ENCODE results near the gene AK9.

DNA sequence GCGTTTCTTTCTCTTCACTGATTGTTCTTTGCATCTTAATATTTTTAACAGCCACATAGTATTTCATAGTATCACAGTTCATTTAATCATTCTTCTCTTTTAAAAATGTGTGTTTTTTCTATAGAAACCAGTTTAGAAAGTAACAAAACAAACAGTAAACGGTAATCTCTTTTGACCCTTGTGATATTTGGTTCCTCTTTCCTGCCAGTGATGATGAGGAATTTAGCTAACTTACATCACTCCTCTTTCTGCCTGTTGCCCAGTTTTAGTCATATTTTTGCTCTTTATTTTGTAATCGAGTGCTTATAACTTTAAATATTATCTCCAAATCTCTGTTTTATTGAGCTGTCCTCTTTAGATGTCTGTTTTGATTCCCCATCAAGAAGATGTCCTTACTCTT is 169.9 kb downstream of the AK9 start:
- TF ChIP-seq, protein P1, sequence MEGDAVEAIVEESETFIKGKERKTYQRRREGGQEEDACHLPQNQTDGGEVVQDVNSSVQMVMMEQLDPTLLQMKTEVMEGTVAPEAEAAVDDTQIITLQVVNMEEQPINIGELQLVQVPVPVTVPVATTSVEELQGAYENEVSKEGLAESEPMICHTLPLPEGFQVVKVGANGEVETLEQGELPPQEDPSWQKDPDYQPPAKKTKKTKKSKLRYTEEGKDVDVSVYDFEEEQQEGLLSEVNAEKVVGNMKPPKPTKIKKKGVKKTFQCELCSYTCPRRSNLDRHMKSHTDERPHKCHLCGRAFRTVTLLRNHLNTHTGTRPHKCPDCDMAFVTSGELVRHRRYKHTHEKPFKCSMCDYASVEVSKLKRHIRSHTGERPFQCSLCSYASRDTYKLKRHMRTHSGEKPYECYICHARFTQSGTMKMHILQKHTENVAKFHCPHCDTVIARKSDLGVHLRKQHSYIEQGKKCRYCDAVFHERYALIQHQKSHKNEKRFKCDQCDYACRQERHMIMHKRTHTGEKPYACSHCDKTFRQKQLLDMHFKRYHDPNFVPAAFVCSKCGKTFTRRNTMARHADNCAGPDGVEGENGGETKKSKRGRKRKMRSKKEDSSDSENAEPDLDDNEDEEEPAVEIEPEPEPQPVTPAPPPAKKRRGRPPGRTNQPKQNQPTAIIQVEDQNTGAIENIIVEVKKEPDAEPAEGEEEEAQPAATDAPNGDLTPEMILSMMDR (IDR thresholded peaks at IDR 0.05), result no peak
- no peak for TF ChIP-seq EP300 (IDR thresholded peaks at IDR 0.05)
- no peak for TF ChIP-seq POLR2AphosphoS5 (IDR thresholded peaks at IDR 0.05)
